PC-3 (cell line): Measurements from ENCODE around the gene NCOA7. TPM values are rescaled to one million over a fixed set of nuclear protein-coding genes. Genes with fewer than 3 reads are reported as not detected.
"Not testable (repeated sequence)": the region's sequence is repeated elsewhere in the genome, so short reads cannot be mapped to it uniquely, and the experiment has no call there.

ENCODE experiments used
- ATAC-seq: fragments of 200-7000 bp; cut with Tn5 transposase; 2 replicates; pipeline ENCODE4 v1.9.1; 2020; ENCODE audit warnings: mild to moderate bottlenecking, moderate library complexity
- BruUV-seq: library from RNA; stranded (reverse); fragments of 400-500 nt; replicated peaks from 2 replicates; lab custom pipeline; 2021; lab: Mats Ljungman, UMichigan
- CTCF ChIA-PET: fragments of 300-600 bp; sonication (Branson Sonifier 250); formaldehyde crosslinking; loops from one replicate; lab custom pipeline; 2022; ENCODE audit warnings: antibody characterized with exemption; lab: Charles Lee
- POLR2A ChIA-PET: fragments of 300-600 bp; sonication (Branson Sonifier 250); formaldehyde crosslinking; loops from one replicate; lab custom pipeline; 2022; ENCODE audit warnings: antibody characterized with exemption; ENCODE audit not compliant: unreplicated experiment; lab: Charles Lee
- DNase-seq: peaks from one replicate; pipeline ENCODE4 v3.0.0-alpha.2; 2015
- H2AFZ ChIP-seq: fragments of 300-600 bp; sonication (generic); 2 replicates; pipeline ENCODE4 v1.6.0; 2016; ENCODE audit warnings: antibody characterized with exemption, low read length
- H3F3A ChIP-seq: fragments of 300-600 bp; sonication (generic); one replicate; pipeline ENCODE4 v1.6.0; 2017; ENCODE audit warnings: antibody characterized with exemption, low read length, control low read depth, mild to moderate bottlenecking; ENCODE audit not compliant: unreplicated experiment
- H3K27ac ChIP-seq: fragments of 300-600 bp; sonication (generic); 2 replicates; pipeline ENCODE4 v1.5.1; 2016; ENCODE audit warnings: mild to moderate bottlenecking, low read length
- H3K27me3 ChIP-seq: fragments of 300-600 bp; sonication (generic); 2 replicates; pipeline ENCODE4 v1.6.1; 2016; ENCODE audit warnings: low read length, mixed read lengths
- H3K36me3 ChIP-seq: fragments of 300-600 bp; sonication (generic); 2 replicates; pipeline ENCODE4 v1.6.1; 2016; ENCODE audit warnings: low read depth, mixed run types, low read length, mixed read lengths
- H3K4me1 ChIP-seq: fragments of 300-600 bp; sonication (generic); 2 replicates; pipeline ENCODE4 v1.5.1; 2016; ENCODE audit warnings: low read length; ENCODE audit not compliant: insufficient read depth
- H3K4me2 ChIP-seq: fragments of 300-600 bp; sonication (generic); 2 replicates; pipeline ENCODE4 v1.6.0; 2016; ENCODE audit warnings: low read length
- H3K4me3 ChIP-seq: fragments of 300-600 bp; sonication (generic); 2 replicates; pipeline ENCODE4 v1.5.1; 2016; ENCODE audit warnings: mild to moderate bottlenecking, low read length, mixed read lengths
- H3K79me2 ChIP-seq: fragments of 300-600 bp; sonication (generic); 2 replicates; pipeline ENCODE4 v1.6.1; 2017; ENCODE audit warnings: low read length, mixed read lengths
- H3K9ac ChIP-seq: fragments of 300-600 bp; sonication (generic); 2 replicates; pipeline ENCODE4 v1.6.0; 2016; ENCODE audit warnings: mild to moderate bottlenecking, low read length
- H3K9me2 ChIP-seq: fragments of 300-600 bp; sonication (generic); replicated peaks from 2 replicates; pipeline ENCODE4 v1.6.1; 2016; ENCODE audit warnings: mixed run types, low read length, mixed read lengths
- H3K9me3 ChIP-seq: fragments of 300-600 bp; sonication (generic); 2 replicates; pipeline ENCODE4 v1.6.1; 2016; ENCODE audit warnings: low read length, mixed read lengths
- H4K20me1 ChIP-seq: fragments of 300-600 bp; sonication (generic); 2 replicates; pipeline ENCODE4 v1.6.1; 2016; ENCODE audit warnings: low read length, mixed read lengths
- CTCF ChIP-seq: fragments of 300-600 bp; sonication (generic); conservative IDR thresholded peaks from 2 replicates; pipeline ENCODE4 v1.5.1; 2017; ENCODE audit warnings: antibody characterized with exemption, low read depth, mild to moderate bottlenecking, low read length
- EZH2 ChIP-seq: fragments of 300-600 bp; sonication (generic); IDR thresholded peaks from one replicate; pipeline ENCODE4 v1.6.1; 2017; ENCODE audit warnings: antibody characterized with exemption, mild to moderate bottlenecking, low read length; ENCODE audit not compliant: unreplicated experiment
- EZH2phosphoT487 ChIP-seq: fragments of 300-600 bp; sonication (generic); IDR thresholded peaks from 2 replicates; pipeline ENCODE4 v1.6.1; 2018; ENCODE audit warnings: mild to moderate bottlenecking, antibody characterized with exemption, low read length, borderline replicate concordance
- intact Hi-C: fragments of 100-400 bp; cut with micrococcal nuclease; formaldehyde crosslinking; loops from 2 replicates; pipeline ENCODE4 v1.9.0; 2023
- total RNA-seq: library from RNA; depleted of rRNA; stranded (reverse); fragments of >200 nt; gene quantifications from 2 replicates; pipeline ENCODE4 v1.2.3, GENCODE V29; 2014

The NCOA7 gene
- total RNA-seq, 1 experiment from 2014 or later = 13.4 TPM

GRCh38 chr6:125904871-125905270 lies 114.1 kb downstream of the NCOA7 start:
- Histone ChIP-seq H3K4me1 (peaks cover 13% of the 10 kb centered on the region), H3K27ac (peak overlapping the region; percentile 63), H3K27me3 (no peaks in the 10 kb centered on the region), H2AFZ (no peak overlapping the region), H3K79me2 (no peaks in the 10 kb centered on the region), H3K4me2 (peak overlapping the region; percentile 53; the same call in 1 of the 2 replicates), H3K9me3 (no peaks in the 10 kb centered on the region), H4K20me1 (no peaks in the 10 kb centered on the region), H3K9ac (no peak overlapping the region), H3K9me2 (no peaks in the 10 kb centered on the region), H3K36me3 (no peaks in the 10 kb centered on the region), H3K4me3 (no peak overlapping the region), H3F3A (no peaks in the 10 kb centered on the region)
- DNase-seq (peak; percentile 93), ATAC-seq (peak; percentile 100)
- TF ChIP-seq EZH2 (no peak), EZH2phosphoT487 (no peak), CTCF (no peak)
- POLR2A ChIA-PET = no interaction called here
- CTCF ChIA-PET = interaction anchor here (0.6 to 1.0 kb wide), 2 partner anchors 37 to 51 kb away, joined by 3 to 4 read pairs; no protein-coding TSS in a partner anchor
- intact Hi-C loops = no loop called here
- BruUV-seq = no TSS peak

DNA sequence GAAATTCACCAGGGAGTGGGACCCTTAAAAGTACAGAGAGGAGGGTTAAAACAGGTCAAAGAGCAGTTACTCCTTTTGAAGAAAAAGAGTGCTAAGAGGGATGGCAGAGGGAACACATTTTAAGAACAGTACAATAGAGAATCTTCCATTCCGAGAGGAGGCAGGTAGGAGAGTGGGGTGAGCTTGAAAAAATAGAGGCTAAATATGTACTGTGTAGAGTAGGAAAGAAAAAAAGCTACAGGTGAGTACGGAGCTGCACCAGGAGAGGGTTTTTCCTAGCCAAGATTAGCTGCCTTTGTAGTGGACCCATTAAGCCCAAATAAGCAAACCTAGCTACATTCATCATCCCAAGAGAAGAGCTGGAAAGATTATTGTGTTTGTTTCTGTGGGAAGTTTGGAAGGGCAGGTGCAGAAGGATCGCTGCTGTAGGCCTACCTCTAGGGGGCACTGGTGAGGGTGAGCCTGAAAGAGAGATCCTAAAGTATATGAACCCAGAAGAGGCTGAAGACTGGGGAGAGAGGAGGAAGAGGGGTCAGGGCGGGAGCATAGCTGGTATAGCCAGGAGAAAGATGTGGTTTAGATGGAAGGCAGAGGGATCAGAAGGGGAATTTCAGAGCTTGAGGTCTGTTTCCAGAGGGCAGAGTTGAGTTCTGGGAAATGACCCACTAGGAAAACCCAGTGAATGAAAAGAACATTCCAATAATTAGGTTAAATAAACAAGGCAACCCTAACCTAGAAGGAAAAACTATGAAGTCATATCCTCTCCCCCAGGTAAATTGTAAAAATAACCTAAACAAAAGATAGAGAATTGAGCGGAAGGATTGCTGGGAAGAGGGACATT lies 115.6 kb downstream of the NCOA7 start:
- H3F3A ChIP-seq = no peaks in the 10 kb centered on the region
- H3K4me3 ChIP-seq = no peak overlapping the region
- H3K9me2 ChIP-seq = no peaks in the 10 kb centered on the region
- no peak overlapping the region for H3K9ac ChIP-seq
- ChIA-PET POLR2A (no interaction called here), CTCF (no interaction called here)
- H3K4me2 ChIP-seq = no peak overlapping the region
- DNase-seq (peak; percentile 41), ATAC-seq (no peak)
- no peaks in the 10 kb centered on the region for H3K79me2 ChIP-seq
- TF ChIP-seq CTCF (peak; percentile 72), EZH2 (no peak)
- no peak overlapping the region for H2AFZ ChIP-seq
- H3K36me3 ChIP-seq = no peaks in the 10 kb centered on the region
- H3K27ac ChIP-seq = no peak overlapping the region
- peaks cover 13% of the 10 kb centered on the region for H3K4me1 ChIP-seq
- H3K27me3 ChIP-seq = no peaks in the 10 kb centered on the region
- no peaks in the 10 kb centered on the region for H4K20me1 ChIP-seq
- no peaks in the 10 kb centered on the region for H3K9me3 ChIP-seq
- BruUV-seq = no TSS peak
- intact Hi-C loops = no loop called here

DNA sequence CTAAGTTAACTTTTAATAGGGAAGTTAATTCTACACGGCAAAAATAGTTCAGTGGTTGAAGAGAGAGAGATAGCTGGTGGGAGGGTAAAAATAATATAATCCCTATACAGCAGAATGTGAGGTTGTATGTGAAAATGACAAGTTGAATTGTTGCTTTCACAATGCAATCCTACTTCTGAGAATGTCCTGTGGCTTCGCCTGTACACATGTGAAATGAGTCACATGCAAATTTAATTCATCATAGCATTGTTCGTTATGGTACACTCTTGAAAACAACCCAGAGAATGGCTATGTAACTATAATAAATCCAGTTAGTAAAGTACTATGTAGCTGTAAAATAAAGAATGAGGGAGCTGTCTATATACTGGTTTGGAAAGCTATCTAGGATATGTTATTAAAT lies 119.8 kb downstream of the NCOA7 start:
- DNase-seq (peak; percentile 11), ATAC-seq (peak; percentile 32)
- no peaks in the 10 kb centered on the region for H4K20me1 ChIP-seq
- H3K4me1 ChIP-seq = peaks cover 18% of the 10 kb centered on the region
- CTCF ChIA-PET = no interaction called here
- H3K36me3 ChIP-seq = no peaks in the 10 kb centered on the region
- TF ChIP-seq EZH2phosphoT487 (no peak), CTCF (no peak), EZH2 (no peak)
- no peak overlapping the region for H3K4me3 ChIP-seq
- H3K27me3 ChIP-seq = no peaks in the 10 kb centered on the region
- no peaks in the 10 kb centered on the region for H3K9me2 ChIP-seq
- H3K9ac ChIP-seq = no peak overlapping the region
- no peak overlapping the region for H2AFZ ChIP-seq
- H3K79me2 ChIP-seq = no peaks in the 10 kb centered on the region
- intact Hi-C loops = no loop called here
- no peak overlapping the region for H3K4me2 ChIP-seq
- no peaks in the 10 kb centered on the region for H3F3A ChIP-seq
- POLR2A ChIA-PET = no interaction called here
- no TSS peak for BruUV-seq
- no peaks in the 10 kb centered on the region for H3K9me3 ChIP-seq
- H3K27ac ChIP-seq = no peak overlapping the region

GRCh38 chr6:125911051-125911451 lies 120.3 kb downstream of the NCOA7 start:
- CTCF ChIA-PET, H3F3A ChIP-seq, H3K4me3 ChIP-seq, intact Hi-C loops, H3K27me3 ChIP-seq, H3K4me2 ChIP-seq, H3K36me3 ChIP-seq, H3K79me2 ChIP-seq, ATAC-seq, H3K9ac ChIP-seq, H4K20me1 ChIP-seq, H3K9me2 ChIP-seq, H2AFZ ChIP-seq, BruUV-seq, H3K27ac ChIP-seq, DNase-seq, H3K9me3 ChIP-seq, POLR2A ChIA-PET: not testable (repeated sequence)
- peaks cover 18% of the 10 kb centered on the region for H3K4me1 ChIP-seq
